Transverse colon (tissue), 3 donors: ENCODE measurements around the gene HS2ST1.

Experiments used
- CTCF ChIP-seq, 5 experiments: fragments of 200-600 bp in 3 of 5; fragments of 450-650 bp in 2 of 5; sonication (generic) in 3 of 5; IDR thresholded peaks; 1 replicate in 2 of 5; 2 replicates in 3 of 5; pipeline ENCODE4 v1.5.1; 2016 to 2017; ENCODE audit warnings: antibody characterized with exemption in 5 of 5, inconsistent platforms in 3 of 5, mild to moderate bottlenecking in 2 of 5, moderate library complexity in 1 of 5
- EP300 ChIP-seq: sonication (generic); formaldehyde crosslinking; IDR thresholded peaks from one replicate; pipeline ENCODE4 v1.6.1; 2017; ENCODE audit warnings: antibody characterized with exemption, low read depth
- POLR2A ChIP-seq: fragments of 450-650 bp; IDR thresholded peaks from one replicate; pipeline ENCODE4 v1.6.1; 2016; ENCODE audit warnings: antibody characterized with exemption, mild to moderate bottlenecking, moderate library complexity

DNA sequence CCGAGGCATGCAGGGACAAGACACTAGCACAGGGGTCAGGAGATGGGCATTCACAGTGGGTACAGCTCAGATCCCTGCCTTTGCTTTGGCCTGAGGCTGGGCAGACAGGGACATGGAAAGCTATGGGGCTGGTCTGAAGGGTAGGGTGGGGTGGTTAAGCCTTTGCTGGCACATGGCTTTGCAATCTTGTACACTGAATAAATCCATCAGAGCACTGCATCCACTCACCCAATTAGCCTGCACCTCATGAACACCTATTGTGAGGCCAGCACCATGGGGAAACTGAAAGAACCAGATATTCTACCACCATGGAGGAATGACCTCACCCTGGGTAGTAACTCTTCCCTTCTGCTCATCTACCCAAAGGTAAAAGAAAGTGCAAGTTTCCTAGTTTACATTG is 214.6 kb downstream of the HS2ST1 start:
- TF ChIP-seq CTCF (IDR thresholded peaks at IDR 0.05) (no peak), POLR2A (no peak), EP300 (no peak)
